ENCODE data around the gene PPM1G.

PPM1G gene

GRCh38 chr2:27335311-27335710 lies 74.1 kb downstream of the PPM1G start:
- DNase-seq (ENCODE audit: low read depth in 2 of 2): no peak

All from stimulated activated CD8-positive, alpha-beta memory T cell treated with anti-CD3 and anti-CD28 coated beads, Interleukin-15, amount 100 ng/mL, for 48 hours (primary cell).